Right ventricle myocardium superior (tissue), 1 donor: Measurements from ENCODE around the gene IDH3G. TPM values are rescaled to one million over a fixed set of nuclear protein-coding genes. Genes with fewer than 3 reads are reported as not detected.
"Not testable (repeated sequence)": the region's sequence is repeated elsewhere in the genome, so short reads cannot be mapped to it uniquely, and the experiment has no call there.

Source experiments
- ATAC-seq: fragments of 200-7000 bp; cut with Tn5 transposase; one replicate; pipeline ENCODE4 v1.9.1; 2020; ENCODE audit warnings: mild to moderate bottlenecking; ENCODE audit not compliant: poor library complexity
- DNase-seq: peaks from one replicate; pipeline ENCODE4 v3.0.0-alpha.2; 2020
- intact Hi-C: fragments of 100-400 bp; cut with DNase I; formaldehyde crosslinking; loops from one replicate; pipeline ENCODE4 v1.11.2; 2022
- total RNA-seq: library from RNA; stranded (reverse); fragmentation: NEBNext Ultra II Directional; extraction: Animal tissue kit (Norgen Biotek cat#: 25700); gene quantifications from one replicate; pipeline ENCODE4 v1.2.1, GENCODE V29; 2021
- donor health status: DM: no; HTN: yes; CAD: no; lungs with severe emphysema.

IDH3G gene
- total RNA-seq, 1 donor from 2014 or later = 76.9 TPM

- intact Hi-C loops = no loop called here
- DNase-seq = peak; percentile 61
- ATAC-seq = peak; percentile 89
Measured at GRCh38 chrX:153818571-153819383, 24.6 kb upstream of the IDH3G start.

GRCh38 chrX:153818064-153818463 is 23.9 kb upstream of the IDH3G start:
- intact Hi-C loops, DNase-seq, ATAC-seq: not testable (repeated sequence)

GRCh38 chrX:153816831-153817690 is 22.9 kb upstream of the IDH3G start:
- DNase-seq (no peak), ATAC-seq (no peak)
- intact Hi-C loops = no loop called here

- ATAC-seq = no peak
- no peak for DNase-seq
- intact Hi-C loops = no loop called here
Measured at GRCh38 chrX:153814591-153815315, 20.6 kb upstream of the IDH3G start.

GRCh38 chrX:153813161-153813560 is 19.0 kb upstream of the IDH3G start:
- ATAC-seq = no peak
- intact Hi-C loops = no loop called here
- no peak for DNase-seq

GRCh38 chrX:153812220-153812619 is 18.0 kb upstream of the IDH3G start:
- DNase-seq (no peak), ATAC-seq (no peak)
- intact Hi-C loops = no loop called here

GRCh38 chrX:153807976-153808375 is 13.8 kb upstream of the IDH3G start:
- no peak for ATAC-seq
- DNase-seq = no peak
- intact Hi-C loops = no loop called here

GRCh38 chrX:153806999-153807575 is 12.9 kb upstream of the IDH3G start:
- DNase-seq = no peak
- no peak for ATAC-seq
- intact Hi-C loops = no loop called here

GRCh38 chrX:153805436-153805835 is 11.3 kb upstream of the IDH3G start:
- ATAC-seq (no peak), DNase-seq (no peak)
- intact Hi-C loops = no loop called here

- intact Hi-C loops = no loop called here
- DNase-seq (no peak), ATAC-seq (no peak)
Measured at GRCh38 chrX:153804621-153805020, 10.4 kb upstream of the IDH3G start.

GRCh38 chrX:153804100-153804595 is 10.0 kb upstream of the IDH3G start:
- intact Hi-C loops = no loop called here
- ATAC-seq = no peak

GRCh38 chrX:153803211-153804099 is 9.3 kb upstream of the IDH3G start:
- intact Hi-C loops = no loop called here
- DNase-seq (no peak), ATAC-seq (no peak)

More at GRCh38 chrX:153804100-153804595, 10.0 kb upstream of the IDH3G start:
- no peak for DNase-seq

- ATAC-seq (no peak), DNase-seq (no peak)
- intact Hi-C loops = no loop called here
Measured at GRCh38 chrX:153802513-153803045, 8.4 kb upstream of the IDH3G start.

GRCh38 chrX:153801669-153802068 is 7.5 kb upstream of the IDH3G start:
- DNase-seq (no peak), ATAC-seq (no peak)
- intact Hi-C loops = no loop called here

- DNase-seq (no peak), ATAC-seq (peak; percentile 21)
- intact Hi-C loops = no loop called here
Measured at GRCh38 chrX:153800746-153801145, 6.6 kb upstream of the IDH3G start.

GRCh38 chrX:153800177-153800722 is 6.1 kb upstream of the IDH3G start:
- DNase-seq = no peak
- intact Hi-C loops = no loop called here
- ATAC-seq = peak; percentile 60

GRCh38 chrX:153799326-153799725 is 5.2 kb upstream of the IDH3G start:
- no peak for DNase-seq
- no peak for ATAC-seq
- intact Hi-C loops = loop anchor here (10.0 kb wide), 1 partner anchor 145 kb away; the partner anchor contains the start of gene RENBP
